HEK293 (cell line): Measurements from ENCODE around the gene HSPA4.

Source experiments
- GLIS1 ChIP-seq: fragments of 450-650 bp; formaldehyde crosslinking; IDR thresholded peaks from 2 replicates; pipeline ENCODE4 v1.5.1; 2016; ENCODE audit warnings: missing biosample characterization, missing genetic modification characterization
- IKZF3 ChIP-seq: fragments of 450-650 bp; IDR thresholded peaks from 2 replicates; pipeline ENCODE4 v1.5.0; 2018; ENCODE audit warnings: missing biosample characterization, mild to moderate bottlenecking, missing genetic modification characterization, moderate library complexity
- INSM2 ChIP-seq: fragments of 450-650 bp; formaldehyde crosslinking; IDR thresholded peaks from 2 replicates; pipeline ENCODE4 v1.5.1; 2016; ENCODE audit warnings: missing biosample characterization, missing genetic modification characterization
- PATZ1 ChIP-seq: fragments of 450-650 bp; formaldehyde crosslinking; IDR thresholded peaks from 2 replicates; pipeline ENCODE4 v1.5.1; 2016; ENCODE audit warnings: missing biosample characterization, missing genetic modification characterization
- PRDM10 ChIP-seq: fragments of 450-650 bp; formaldehyde crosslinking; IDR thresholded peaks from 2 replicates; pipeline ENCODE4 v1.5.1; 2016; ENCODE audit warnings: missing biosample characterization, missing genetic modification characterization
- SP7 ChIP-seq: fragments of 450-650 bp; formaldehyde crosslinking; IDR thresholded peaks from 2 replicates; pipeline ENCODE4 v1.5.1; 2016; ENCODE audit warnings: missing biosample characterization, missing genetic modification characterization
- TSHZ1 ChIP-seq: fragments of 450-650 bp; formaldehyde crosslinking; IDR thresholded peaks from 2 replicates; pipeline ENCODE4 v1.5.1; 2016; ENCODE audit warnings: missing biosample characterization, missing genetic modification characterization, borderline replicate concordance
- ZBTB17 ChIP-seq: fragments of 450-650 bp; formaldehyde crosslinking; IDR thresholded peaks from 2 replicates; pipeline ENCODE4 v1.5.1; 2016; ENCODE audit warnings: missing biosample characterization, missing genetic modification characterization
- ZEB2 ChIP-seq: fragments of 450-650 bp; formaldehyde crosslinking; IDR thresholded peaks from 2 replicates; pipeline ENCODE4 v1.5.1; 2016; ENCODE audit warnings: missing biosample characterization, missing genetic modification characterization
- ZNF146 ChIP-seq: fragments of 450-650 bp; formaldehyde crosslinking; IDR thresholded peaks from 2 replicates; pipeline ENCODE4 v1.5.1; 2016; ENCODE audit warnings: missing biosample characterization, missing genetic modification characterization
- ZNF366 ChIP-seq: fragments of 450-650 bp; formaldehyde crosslinking; conservative IDR thresholded peaks from 2 replicates; pipeline ENCODE4 v1.5.1; 2016; ENCODE audit warnings: missing biosample characterization, missing genetic modification characterization
- ZNF501 ChIP-seq: fragments of 450-650 bp; formaldehyde crosslinking; IDR thresholded peaks from 2 replicates; pipeline ENCODE4 v1.5.1; 2016; ENCODE audit warnings: missing biosample characterization, missing genetic modification characterization
- ZNF561 ChIP-seq: fragments of 450-650 bp; IDR thresholded peaks from 2 replicates; pipeline ENCODE4 v1.5.1; 2018; ENCODE audit warnings: missing biosample characterization, missing genetic modification characterization, borderline replicate concordance
- ZNF629 ChIP-seq: fragments of 450-650 bp; formaldehyde crosslinking; IDR thresholded peaks from 2 replicates; pipeline ENCODE4 v1.5.1; 2017; ENCODE audit warnings: missing biosample characterization, missing genetic modification characterization
- ZNF645 ChIP-seq: fragments of 450-650 bp; formaldehyde crosslinking; IDR thresholded peaks from 2 replicates; pipeline ENCODE4; 2016; ENCODE audit warnings: missing biosample characterization, missing genetic modification characterization
- ZNF658 ChIP-seq: fragments of 450-650 bp; formaldehyde crosslinking; IDR thresholded peaks from 2 replicates; pipeline ENCODE4; 2016; ENCODE audit warnings: missing biosample characterization, missing genetic modification characterization
- ZNF843 ChIP-seq: fragments of 450-650 bp; formaldehyde crosslinking; IDR thresholded peaks from 2 replicates; pipeline ENCODE4 v1.5.1; 2016; ENCODE audit warnings: missing biosample characterization, missing genetic modification characterization
- ZXDB ChIP-seq: fragments of 450-650 bp; formaldehyde crosslinking; IDR thresholded peaks from 2 replicates; pipeline ENCODE4 v1.5.1; 2016; ENCODE audit warnings: missing biosample characterization, missing genetic modification characterization

HSPA4 gene

GRCh38 chr5:133049726-133050048 is 2.1 kb upstream of the HSPA4 start (continued):
- peak; percentile 4; the same call in 1 of the 2 replicates for TF ChIP-seq PRDM10 (tag by site-specific recombination)
- 0 out of 2 replicates have a peak, but pooled peaks have one; percentile 28 for TF ChIP-seq ZNF366
- peak; percentile 66 for TF ChIP-seq IKZF3 (tag by site-specific recombination)
- peak; percentile 91 for TF ChIP-seq ZNF843 (tag by site-specific recombination)
- TF ChIP-seq ZXDB = peak; percentile 50; the same call in 1 of the 2 replicates
- TF ChIP-seq PATZ1 (tag by site-specific recombination) = peak; percentile 24; the same call in 1 of the 2 replicates
- TF ChIP-seq ZNF658 (tag by site-specific recombination) = no peak
- peak; percentile 78 for TF ChIP-seq ZNF629 (tag by site-specific recombination)
- peak; percentile 71; the same call in 1 of the 2 replicates for TF ChIP-seq TSHZ1
- no peak for TF ChIP-seq ZNF645 (tag by site-specific recombination)
- 0 out of 2 replicates have a peak, but pooled peaks have one; percentile 63 for TF ChIP-seq INSM2
- TF ChIP-seq ZNF561 (tag by site-specific recombination) = 0 out of 2 replicates have a peak, but pooled peaks have one; percentile 16
- peak; percentile 19; the same call in 1 of the 2 replicates for TF ChIP-seq ZNF501
- TF ChIP-seq ZEB2 (tag by site-specific recombination) = peak; percentile 63; the same call in 1 of the 2 replicates
- TF ChIP-seq ZBTB17 (tag by site-specific recombination) = peak; percentile 50; the same call in 1 of the 2 replicates
- TF ChIP-seq SP7 (tag by site-specific recombination) = peak; percentile 24; the same call in 1 of the 2 replicates
- TF ChIP-seq ZNF146 = no peak
- TF ChIP-seq GLIS1 (tag by site-specific recombination) = peak; percentile 88
